ENCODE measurements around the gene C10orf90.

DNA sequence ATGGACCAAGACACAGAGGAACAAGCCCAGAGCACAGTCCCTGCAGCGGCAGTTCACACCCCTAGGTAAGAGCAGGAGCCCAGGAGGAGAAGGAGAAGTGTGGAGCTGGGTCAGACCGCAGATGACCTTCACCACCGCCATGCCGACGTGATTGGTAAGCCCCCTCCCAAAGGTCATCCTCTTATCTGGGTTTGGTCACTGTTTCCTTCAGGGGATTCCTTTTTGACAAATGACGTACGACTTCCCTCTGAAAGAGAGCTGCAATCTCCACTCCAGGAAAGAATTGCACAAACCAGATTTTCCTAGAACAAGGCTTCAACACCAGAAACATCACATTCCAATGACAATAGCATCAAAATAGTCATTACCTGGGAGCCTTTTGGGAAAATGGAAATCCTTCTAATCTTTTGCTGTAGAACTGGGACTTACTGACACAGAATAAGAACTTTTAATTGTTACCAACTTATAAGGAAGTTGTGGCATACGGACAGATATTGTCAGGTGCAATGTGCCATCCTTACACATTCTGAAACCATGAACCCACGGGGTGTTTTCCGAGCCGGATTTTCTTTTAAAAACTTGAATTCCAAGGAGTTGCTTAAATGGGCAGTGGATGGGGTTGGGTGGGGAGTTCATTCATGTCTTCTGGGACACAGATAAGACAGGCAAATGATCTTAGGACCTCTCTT is 261.4 kb downstream of the C10orf90 start:
- TF ChIP-seq, protein P1, sequence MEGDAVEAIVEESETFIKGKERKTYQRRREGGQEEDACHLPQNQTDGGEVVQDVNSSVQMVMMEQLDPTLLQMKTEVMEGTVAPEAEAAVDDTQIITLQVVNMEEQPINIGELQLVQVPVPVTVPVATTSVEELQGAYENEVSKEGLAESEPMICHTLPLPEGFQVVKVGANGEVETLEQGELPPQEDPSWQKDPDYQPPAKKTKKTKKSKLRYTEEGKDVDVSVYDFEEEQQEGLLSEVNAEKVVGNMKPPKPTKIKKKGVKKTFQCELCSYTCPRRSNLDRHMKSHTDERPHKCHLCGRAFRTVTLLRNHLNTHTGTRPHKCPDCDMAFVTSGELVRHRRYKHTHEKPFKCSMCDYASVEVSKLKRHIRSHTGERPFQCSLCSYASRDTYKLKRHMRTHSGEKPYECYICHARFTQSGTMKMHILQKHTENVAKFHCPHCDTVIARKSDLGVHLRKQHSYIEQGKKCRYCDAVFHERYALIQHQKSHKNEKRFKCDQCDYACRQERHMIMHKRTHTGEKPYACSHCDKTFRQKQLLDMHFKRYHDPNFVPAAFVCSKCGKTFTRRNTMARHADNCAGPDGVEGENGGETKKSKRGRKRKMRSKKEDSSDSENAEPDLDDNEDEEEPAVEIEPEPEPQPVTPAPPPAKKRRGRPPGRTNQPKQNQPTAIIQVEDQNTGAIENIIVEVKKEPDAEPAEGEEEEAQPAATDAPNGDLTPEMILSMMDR (conservative IDR thresholded peaks at IDR 0.05 in 1 of 2, IDR thresholded peaks at IDR 0.05 in 1 of 2; ENCODE audit: extremely low read depth in 1 of 2, insufficient read depth in 1 of 2, low read depth in 1 of 2, low read length in 2 of 2): no peak
- TF ChIP-seq EZH2 (IDR thresholded peaks at IDR 0.05; ENCODE audit: borderline replicate concordance, low read length): no peak
